A204.1 (cell line): Measurements from ENCODE around the gene BMPR2.
"Not testable (repeated sequence)": the region's sequence is repeated elsewhere in the genome, so short reads cannot be mapped to it uniquely, and the experiment has no call there.

ENCODE experiments used
- FAIRE-seq: peaks from 2 replicates; lab custom pipeline; 2012; peaks lifted over from hg19 to GRCh38; lab: Jason Lieb, UNC

The BMPR2 gene

DNA sequence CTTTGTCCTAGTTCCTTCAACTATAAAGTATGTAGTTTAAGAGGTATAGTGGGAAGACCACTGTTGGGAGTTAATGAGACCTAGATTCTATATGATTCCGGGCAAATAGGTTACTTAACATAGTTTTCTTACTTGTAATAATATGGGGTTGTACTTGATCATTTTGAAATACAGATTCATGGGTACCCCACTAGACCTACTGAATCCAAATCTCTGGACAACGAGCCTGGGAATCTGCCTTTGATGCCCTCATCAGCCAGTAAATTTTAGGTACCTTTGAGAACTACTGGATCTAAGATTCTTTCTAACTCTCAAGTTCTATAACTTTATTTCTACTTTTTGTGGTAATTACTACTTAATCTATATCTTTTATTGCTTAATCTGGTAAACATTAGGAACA lies 6.6 kb downstream of the BMPR2 start:
- FAIRE-seq: no peak

DNA sequence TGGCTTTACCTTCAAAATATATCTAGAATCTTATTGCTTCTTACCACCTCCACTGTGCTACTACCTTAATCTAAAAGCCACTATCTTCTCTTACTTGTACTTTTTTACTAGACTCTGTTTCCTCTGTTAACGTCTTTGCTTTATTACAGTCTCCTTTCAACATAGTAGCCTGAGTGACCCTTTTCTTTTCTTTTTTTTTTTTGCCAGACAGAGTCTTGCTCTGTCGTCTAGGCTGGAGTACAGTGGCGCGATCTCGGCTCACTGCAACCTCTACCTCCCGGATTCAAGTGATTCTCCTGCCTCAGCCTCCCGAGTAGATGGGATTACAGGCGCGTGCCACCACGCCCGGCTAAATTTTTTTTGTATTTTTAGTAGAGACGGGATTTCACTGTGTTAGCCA lies 10.4 kb downstream of the BMPR2 start:
- not testable (repeated sequence) for FAIRE-seq

DNA sequence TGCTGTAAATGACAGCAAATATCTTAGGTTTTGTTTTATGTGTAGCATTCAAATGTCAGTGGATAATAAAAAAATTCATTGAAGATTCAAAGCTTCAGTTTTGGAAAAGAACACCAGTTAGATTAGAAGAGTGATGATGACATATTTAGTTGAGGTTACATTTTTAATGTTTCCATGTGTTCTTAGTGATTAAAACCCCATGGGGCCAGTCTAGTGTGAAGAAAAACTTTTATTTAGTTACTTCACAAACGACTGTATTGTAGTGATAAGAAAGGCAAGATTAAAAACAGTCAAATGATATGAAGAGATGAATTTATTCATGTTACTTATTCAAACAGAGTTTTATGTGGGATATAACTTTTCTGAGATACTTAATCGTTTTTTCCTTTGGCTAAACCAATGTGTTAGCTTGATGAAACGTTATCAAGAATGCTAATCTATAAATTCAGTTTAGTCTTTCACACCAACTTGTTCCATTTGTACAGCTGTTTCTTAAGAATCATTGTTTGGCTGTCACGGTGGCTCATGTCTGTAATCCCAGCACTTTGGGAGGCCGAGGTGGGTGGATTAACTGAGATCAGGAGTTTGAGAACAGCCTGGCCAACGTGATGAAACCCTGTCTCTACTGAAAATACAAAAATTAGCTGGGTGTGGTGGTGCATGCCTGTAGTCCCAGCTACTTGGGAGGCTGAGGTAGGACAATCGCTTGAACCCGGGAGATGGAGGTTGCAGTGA lies 11.6 kb downstream of the BMPR2 start:
- no peak for FAIRE-seq

- FAIRE-seq: no peak
Observed at GRCh38 chr2:202400941-202401340, 24.8 kb downstream of the BMPR2 start.

DNA sequence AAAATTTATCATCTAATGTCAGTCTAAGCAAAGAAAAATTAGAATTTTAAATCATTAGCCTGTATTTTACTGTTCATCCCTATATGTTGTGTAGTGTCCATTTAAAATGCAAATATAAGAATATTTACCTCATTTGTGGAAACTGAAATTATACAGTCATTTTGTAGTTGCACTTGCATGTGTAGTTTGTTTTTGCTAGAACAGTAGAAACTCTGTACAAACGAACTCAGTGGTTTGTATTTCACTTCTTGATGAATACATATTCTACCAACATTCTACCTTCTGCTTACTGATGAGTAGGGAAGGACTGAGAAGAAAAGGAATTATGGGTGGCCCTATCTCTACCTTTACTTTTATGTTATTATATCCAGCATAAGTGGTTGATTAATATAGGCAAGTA lies 29.7 kb downstream of the BMPR2 start:
- FAIRE-seq: no peak

GRCh38 chr2:202406445-202406978 lies 30.4 kb downstream of the BMPR2 start:
- no peak for FAIRE-seq

- no peak for FAIRE-seq
Observed at GRCh38 chr2:202408546-202409140, 32.5 kb downstream of the BMPR2 start.

DNA sequence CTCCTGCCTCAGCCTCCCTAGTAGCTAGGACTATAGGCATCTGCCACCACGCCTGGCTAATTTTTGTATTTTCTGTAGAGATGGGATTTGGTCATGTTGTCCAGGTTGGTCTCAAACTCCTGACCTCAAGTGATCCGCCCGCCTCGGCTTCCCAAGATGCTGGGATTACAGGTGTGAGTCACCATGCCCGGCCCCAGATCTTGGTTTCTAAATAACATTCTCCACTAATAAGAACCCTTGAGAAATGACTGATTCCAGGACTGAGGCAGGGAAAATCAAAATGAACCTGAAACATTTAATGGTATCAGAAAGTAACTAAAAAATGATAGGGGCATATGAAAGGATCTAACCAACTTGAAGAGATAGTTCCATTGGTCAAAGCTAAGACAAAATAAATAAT lies 34.0 kb downstream of the BMPR2 start:
- no peak for FAIRE-seq

DNA sequence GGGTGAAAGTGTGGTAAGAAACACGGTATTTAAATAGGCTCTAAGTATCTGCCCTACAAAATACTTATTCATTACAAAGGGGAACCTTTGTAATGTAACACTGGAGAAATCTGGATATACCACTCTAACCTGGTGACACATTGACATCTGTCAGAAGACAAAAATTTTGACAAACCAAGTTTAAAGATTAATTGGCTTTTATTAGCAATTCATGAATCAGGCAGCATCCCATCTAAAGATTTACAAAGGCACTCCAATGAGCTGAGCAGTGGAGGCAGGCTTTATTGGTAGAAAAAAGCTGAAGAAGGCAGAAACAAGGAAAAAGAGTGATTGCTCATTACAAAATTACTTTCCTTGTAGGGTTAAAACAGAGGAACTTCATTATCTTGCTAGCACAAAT lies 35.0 kb downstream of the BMPR2 start:
- no peak for FAIRE-seq

GRCh38 chr2:202418027-202418426 lies 41.9 kb downstream of the BMPR2 start:
- no peak for FAIRE-seq

DNA sequence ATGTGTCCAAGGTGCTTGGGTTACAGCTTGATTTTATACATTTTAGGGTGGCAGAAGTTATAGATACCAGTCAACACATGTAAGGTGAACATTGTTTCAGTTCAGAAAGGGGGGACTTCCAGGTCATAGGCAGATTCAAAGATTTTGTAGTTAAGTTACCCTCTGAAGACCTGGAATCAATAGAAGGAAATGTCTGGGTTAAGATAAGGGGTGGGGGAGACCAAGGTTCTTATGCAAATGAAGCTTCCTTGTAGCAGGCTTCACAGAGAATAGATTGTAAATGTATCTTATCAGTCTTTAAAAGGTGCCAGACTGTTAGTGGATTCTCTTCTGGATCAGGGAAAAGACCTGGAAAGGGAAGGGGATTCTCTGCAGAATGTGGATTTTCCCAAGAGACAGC lies 42.4 kb downstream of the BMPR2 start:
- FAIRE-seq: no peak

- FAIRE-seq: no peak
Observed at GRCh38 chr2:202423139-202423538, 47.0 kb downstream of the BMPR2 start.

DNA sequence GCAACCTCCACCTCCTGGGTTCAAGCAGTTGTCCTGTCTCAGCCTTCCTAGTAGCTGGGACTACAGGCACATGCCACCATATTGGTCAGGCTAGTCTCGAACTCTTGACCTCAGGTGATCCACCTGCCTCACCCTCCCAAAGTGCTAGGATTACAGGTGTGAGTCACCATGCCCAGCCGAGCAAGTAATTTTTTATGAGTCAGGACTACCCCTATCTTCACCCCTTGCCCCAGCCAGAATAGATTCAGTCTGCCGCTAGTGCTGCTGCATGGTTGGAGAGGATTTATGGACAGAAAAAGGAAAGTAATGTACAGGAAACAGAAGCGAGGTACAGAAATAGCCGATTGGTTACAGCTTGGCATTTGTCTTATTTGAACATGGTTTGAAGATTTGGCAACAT lies 48.9 kb downstream of the BMPR2 start:
- no peak for FAIRE-seq

DNA sequence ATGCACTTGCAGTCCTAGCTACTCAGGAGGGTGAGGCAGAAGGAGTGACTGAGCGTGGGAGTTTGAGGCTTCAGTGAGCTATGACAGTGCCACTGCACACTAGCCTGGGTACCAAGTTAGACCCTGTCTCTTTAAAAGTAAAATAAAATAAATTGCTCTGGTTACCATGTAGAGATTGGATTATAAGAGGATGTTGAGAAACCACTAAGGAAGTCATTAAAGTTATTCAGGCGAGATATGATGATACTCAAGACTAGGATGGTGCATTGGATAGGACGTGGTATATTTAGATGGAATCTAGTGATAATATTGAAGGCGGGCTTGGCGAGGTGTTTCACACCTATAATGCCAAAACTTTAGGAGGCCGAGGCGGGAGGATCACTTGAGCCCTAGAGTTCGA lies 50.6 kb downstream of the BMPR2 start:
- FAIRE-seq: no peak

DNA sequence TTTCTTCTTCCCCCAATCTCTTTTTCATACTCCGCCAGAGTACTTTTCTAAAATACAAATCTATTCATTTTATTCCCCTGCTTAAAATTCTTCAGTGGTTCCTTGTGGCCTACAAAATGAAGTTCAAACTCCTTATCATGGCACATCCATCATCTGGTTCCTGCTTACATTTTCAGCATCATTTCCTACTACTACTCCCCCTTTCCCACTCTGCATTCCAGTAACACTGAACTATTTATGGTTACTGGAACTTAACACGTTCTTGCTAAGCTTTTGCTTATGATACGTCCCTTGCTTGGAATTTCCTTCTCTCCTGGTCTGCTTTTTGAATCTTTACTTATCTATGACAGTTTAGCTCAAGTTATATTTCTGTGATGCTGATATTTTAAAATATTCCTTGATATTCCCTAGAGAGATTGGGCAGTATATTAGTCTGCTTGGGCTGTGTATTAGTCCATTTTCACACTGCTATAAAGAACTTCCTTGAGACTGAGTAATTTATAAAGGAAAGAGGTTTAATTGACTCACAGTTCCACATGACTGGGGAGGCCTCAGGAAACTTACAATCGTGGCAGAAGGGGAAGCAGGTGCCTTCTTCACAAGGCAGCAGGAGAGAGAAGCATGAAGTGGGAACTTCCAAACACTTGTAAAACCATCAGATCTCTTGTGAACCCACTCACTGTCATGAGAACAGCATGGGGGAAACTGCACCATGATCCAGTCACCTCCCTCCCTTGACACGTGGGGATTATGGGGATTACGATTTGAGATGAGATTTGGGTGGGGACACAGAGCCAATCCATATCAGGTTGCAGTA lies 53.2 kb downstream of the BMPR2 start:
- no peak for FAIRE-seq

- no peak for FAIRE-seq
Observed at GRCh38 chr2:202432776-202433175, 56.6 kb downstream of the BMPR2 start.

GRCh38 chr2:202434472-202434871 lies 58.3 kb downstream of the BMPR2 start:
- no peak for FAIRE-seq

DNA sequence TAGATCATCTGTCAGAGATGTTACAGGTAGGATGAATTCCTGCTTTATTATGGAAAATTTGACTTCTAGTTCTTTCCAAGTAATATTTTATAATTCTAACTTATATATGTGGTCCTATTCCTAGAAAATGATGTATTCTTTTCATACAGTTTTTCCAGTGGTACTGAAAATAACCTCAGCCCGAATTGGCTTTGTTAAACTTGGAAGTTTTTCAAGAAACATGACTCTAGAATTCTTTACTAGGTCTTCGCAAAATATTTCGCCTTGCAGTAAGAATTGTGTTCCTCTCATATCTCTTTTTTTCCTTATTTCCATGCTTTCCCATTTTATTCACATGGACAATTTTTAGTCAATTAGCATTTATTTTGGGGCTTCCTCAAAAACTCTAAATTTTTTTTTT lies 60.5 kb downstream of the BMPR2 start:
- no peak for FAIRE-seq

GRCh38 chr2:202440117-202440516 lies 64.0 kb downstream of the BMPR2 start:
- not testable (repeated sequence) for FAIRE-seq

GRCh38 chr2:202442882-202443281 lies 66.8 kb downstream of the BMPR2 start:
- no peak for FAIRE-seq

GRCh38 chr2:202444000-202444399 lies 67.9 kb downstream of the BMPR2 start:
- FAIRE-seq: no peak

DNA sequence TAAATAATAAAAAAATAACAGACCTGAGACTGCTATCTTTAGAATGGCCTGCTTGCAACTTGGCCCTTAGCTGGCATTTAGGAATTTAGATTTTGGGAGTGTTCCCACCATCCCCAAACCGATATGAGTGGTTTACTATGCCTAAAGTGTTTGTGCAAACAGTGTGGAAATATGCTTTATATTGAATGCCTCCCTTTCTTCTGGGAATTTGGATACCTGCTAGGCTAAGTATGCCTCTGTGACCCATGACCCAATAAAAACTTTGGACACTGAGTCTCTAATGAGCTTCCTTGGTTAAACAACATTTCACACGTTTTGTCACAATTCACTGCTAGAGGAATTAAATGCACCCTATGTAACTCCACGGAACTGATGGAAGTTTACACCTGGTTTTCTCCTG lies 73.2 kb downstream of the BMPR2 start:
- no peak for FAIRE-seq

DNA sequence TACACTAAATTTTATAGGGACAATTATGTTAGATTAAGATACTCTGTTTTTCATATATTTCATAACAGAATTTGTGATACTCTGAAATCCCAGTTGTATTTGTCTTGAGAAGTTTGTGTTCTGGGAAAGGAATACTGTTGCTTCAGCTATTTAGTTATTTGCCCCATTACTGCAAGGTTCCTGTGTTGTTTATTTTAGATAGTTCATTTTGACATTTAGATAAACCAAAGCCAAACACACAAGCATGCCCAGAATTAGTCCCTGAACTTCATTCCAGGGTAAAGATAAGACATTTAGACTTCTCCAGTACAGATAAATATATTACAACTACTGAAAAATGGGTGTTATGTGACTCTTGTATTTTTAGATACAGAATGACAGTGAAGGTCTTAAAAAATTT lies 74.7 kb downstream of the BMPR2 start:
- no peak for FAIRE-seq
